Epidermal melanocyte (primary cell): ENCODE measurements around the gene TBCD.

Source experiments
- DNase-seq: peaks from one replicate; pipeline ENCODE4 v3.0.0; 2011; ENCODE audit warnings: low spot score; ENCODE audit not compliant: insufficient read length

Gene TBCD

GRCh38 chr17:82993005-82993404 lies 241.1 kb downstream of the TBCD start:
- DNase-seq, result no peak
